ENCODE data around the gene PHYHIPL. TPM values are rescaled to one million over a fixed set of nuclear protein-coding genes. Genes with fewer than 3 reads are reported as not detected.

PHYHIPL gene
- total RNA-seq, 1 donor from 2014 or later = 0.69 TPM

DNA sequence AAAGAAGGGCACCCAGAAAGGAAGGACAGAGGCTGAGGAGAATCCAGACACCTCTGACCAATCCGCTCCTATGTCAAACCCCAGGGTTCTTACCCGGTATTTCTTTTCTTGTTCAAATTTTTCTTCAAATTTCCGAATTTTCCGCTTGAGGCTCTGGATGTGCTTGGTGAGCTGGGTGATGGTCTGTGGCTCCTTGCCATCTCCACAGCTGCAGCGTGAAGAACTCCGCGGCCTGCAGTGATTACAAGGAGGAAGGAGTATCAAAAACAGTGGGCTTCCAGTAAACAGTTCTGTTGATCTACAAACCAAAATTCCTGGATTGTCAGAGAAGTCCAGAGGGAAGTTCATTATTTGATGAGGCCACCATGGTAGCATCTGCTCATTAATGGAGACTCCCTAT, 92.0 kb downstream of the PHYHIPL start:
- Mint-ChIP-seq H3K27ac (ENCODE audit: unreplicated experiment) (no peak overlapping the region), H3K27me3 (ENCODE audit: unreplicated experiment) (no peaks in the 10 kb centered on the region), H3K4me1 (ENCODE audit: unreplicated experiment) (peaks cover 24% of the 10 kb centered on the region), H3K4me3 (ENCODE audit: unreplicated experiment) (no peak overlapping the region), H3K9me3 (ENCODE audit: unreplicated experiment) (no peaks in the 10 kb centered on the region), H3K36me3 (ENCODE audit: low read depth, unreplicated experiment) (peaks cover 38% of the 10 kb centered on the region)
- TF ChIP-seq, protein P1, sequence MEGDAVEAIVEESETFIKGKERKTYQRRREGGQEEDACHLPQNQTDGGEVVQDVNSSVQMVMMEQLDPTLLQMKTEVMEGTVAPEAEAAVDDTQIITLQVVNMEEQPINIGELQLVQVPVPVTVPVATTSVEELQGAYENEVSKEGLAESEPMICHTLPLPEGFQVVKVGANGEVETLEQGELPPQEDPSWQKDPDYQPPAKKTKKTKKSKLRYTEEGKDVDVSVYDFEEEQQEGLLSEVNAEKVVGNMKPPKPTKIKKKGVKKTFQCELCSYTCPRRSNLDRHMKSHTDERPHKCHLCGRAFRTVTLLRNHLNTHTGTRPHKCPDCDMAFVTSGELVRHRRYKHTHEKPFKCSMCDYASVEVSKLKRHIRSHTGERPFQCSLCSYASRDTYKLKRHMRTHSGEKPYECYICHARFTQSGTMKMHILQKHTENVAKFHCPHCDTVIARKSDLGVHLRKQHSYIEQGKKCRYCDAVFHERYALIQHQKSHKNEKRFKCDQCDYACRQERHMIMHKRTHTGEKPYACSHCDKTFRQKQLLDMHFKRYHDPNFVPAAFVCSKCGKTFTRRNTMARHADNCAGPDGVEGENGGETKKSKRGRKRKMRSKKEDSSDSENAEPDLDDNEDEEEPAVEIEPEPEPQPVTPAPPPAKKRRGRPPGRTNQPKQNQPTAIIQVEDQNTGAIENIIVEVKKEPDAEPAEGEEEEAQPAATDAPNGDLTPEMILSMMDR (IDR thresholded peaks at IDR 0.05; ENCODE audit: unreplicated experiment) = no peak
- DNase-seq (ENCODE audit: low spot score) = no peak

DNA sequence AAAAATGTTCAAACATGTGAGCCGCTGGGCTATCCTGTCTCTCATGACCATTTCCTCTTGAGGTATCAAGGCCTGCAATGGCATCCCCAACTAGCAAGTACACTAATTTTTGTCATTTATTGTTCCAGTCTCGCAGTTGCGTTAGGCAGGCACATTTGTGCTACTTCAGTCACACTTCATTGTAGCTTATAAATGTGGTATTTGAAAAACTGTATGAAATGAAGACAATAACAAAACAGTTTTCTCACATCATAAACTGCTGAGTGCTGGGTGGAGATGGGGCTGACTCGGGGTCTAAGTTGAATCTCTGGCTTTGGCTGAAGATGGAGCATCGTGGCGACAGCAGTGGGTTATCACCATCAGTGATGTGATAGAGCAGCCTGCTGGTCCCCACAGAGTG, 93.2 kb downstream of the PHYHIPL start:
- H3K27me3 Mint-ChIP-seq (ENCODE audit: unreplicated experiment) = no peaks in the 10 kb centered on the region
- peaks cover 32% of the 10 kb centered on the region for H3K36me3 Mint-ChIP-seq (ENCODE audit: low read depth, unreplicated experiment)
- H3K4me1 Mint-ChIP-seq (ENCODE audit: unreplicated experiment) = peaks cover 24% of the 10 kb centered on the region
- H3K27ac Mint-ChIP-seq (ENCODE audit: unreplicated experiment) = no peak overlapping the region
- TF ChIP-seq, protein P1 (IDR thresholded peaks at IDR 0.05; ENCODE audit: unreplicated experiment) = no peak
- no peak for DNase-seq (ENCODE audit: low spot score)
- no peaks in the 10 kb centered on the region for H3K9me3 Mint-ChIP-seq (ENCODE audit: unreplicated experiment)
- no peak overlapping the region for H3K4me3 Mint-ChIP-seq (ENCODE audit: unreplicated experiment)

DNA sequence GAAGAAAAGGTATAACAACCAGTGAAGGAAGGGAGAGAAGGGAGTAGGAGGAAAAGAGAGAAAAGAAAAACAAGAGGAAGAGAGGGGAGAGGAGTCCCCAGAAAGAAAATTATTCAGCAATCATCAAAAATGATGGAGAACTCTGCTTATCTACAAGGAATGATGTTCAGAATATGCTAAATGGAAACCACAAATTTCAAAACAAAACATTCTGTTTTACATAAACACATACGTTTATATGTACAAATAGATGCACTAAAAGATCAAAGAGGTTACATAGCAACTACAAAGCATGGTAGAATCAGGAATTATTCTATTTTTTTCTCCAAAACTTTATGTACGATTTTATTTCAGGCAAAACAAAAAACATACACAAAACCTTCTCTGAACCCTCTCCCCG, 94.0 kb downstream of the PHYHIPL start:
- H3K27ac Mint-ChIP-seq (ENCODE audit: unreplicated experiment) = no peak overlapping the region
- no peak overlapping the region for H3K4me3 Mint-ChIP-seq (ENCODE audit: unreplicated experiment)

DNA sequence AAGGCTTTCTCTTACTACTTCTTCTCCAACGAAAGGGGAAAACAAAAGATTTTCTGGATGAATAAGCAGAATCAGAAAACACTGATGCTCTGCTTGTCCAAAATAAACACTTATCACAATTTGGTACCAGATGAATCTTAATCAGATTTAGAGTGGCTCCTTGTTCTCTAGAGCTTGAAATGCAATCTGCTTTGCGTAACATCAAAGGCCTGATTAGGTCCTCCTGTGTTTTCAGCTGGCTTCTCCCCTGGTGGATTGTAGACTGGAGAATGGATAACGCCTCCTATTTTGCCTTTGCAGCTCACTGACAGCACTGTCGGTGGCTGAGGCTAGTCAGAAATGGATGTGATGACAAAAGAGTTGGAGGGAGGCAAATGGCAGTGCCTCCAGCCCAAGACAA, 94.7 kb downstream of the PHYHIPL start:
- Mint-ChIP-seq H3K4me3 (ENCODE audit: unreplicated experiment) (no peak overlapping the region), H3K4me1 (ENCODE audit: unreplicated experiment) (peaks cover 15% of the 10 kb centered on the region), H3K27me3 (ENCODE audit: unreplicated experiment) (no peaks in the 10 kb centered on the region), H3K27ac (ENCODE audit: unreplicated experiment) (no peak overlapping the region), H3K9me3 (ENCODE audit: unreplicated experiment) (no peaks in the 10 kb centered on the region), H3K36me3 (ENCODE audit: low read depth, unreplicated experiment) (peaks cover 31% of the 10 kb centered on the region)
- TF ChIP-seq, protein P1 (IDR thresholded peaks at IDR 0.05; ENCODE audit: unreplicated experiment) = no peak
- no peak for DNase-seq (ENCODE audit: low spot score)

More for the DNA sequence above, 94.0 kb downstream of the PHYHIPL start:
- H3K36me3 Mint-ChIP-seq (ENCODE audit: low read depth, unreplicated experiment) = peaks cover 31% of the 10 kb centered on the region
- TF ChIP-seq, protein P1 (IDR thresholded peaks at IDR 0.05; ENCODE audit: unreplicated experiment) = no peak
- peaks cover 21% of the 10 kb centered on the region for H3K4me1 Mint-ChIP-seq (ENCODE audit: unreplicated experiment)
- H3K27me3 Mint-ChIP-seq (ENCODE audit: unreplicated experiment) = no peaks in the 10 kb centered on the region
- no peak for DNase-seq (ENCODE audit: low spot score)
- H3K9me3 Mint-ChIP-seq (ENCODE audit: unreplicated experiment) = no peaks in the 10 kb centered on the region

DNA sequence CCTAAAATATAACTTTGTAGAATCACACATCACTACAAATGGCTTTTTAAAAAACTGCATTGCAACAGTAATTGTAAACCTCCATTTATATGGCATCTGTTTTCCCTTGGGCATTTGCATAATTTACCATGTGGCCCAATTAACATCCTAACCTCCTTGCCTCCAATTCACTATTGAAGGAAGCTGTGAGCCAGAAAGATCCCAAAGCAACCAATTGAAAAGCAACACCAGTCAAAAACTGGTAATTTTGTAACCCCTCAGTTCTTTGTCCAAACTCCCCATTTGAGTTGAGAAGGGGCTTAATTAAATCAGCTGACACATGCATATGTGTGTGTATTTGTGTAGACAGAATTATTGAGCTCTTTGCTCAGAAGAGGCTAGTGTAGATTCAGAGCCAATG, 95.6 kb downstream of the PHYHIPL start:
- TF ChIP-seq, protein P1 (IDR thresholded peaks at IDR 0.05; ENCODE audit: unreplicated experiment) = no peak
- Mint-ChIP-seq H3K27ac (ENCODE audit: unreplicated experiment) (no peak overlapping the region), H3K4me3 (ENCODE audit: unreplicated experiment) (no peak overlapping the region), H3K27me3 (ENCODE audit: unreplicated experiment) (no peaks in the 10 kb centered on the region), H3K36me3 (ENCODE audit: low read depth, unreplicated experiment) (peaks cover 31% of the 10 kb centered on the region), H3K4me1 (ENCODE audit: unreplicated experiment) (peaks cover 6% of the 10 kb centered on the region), H3K9me3 (ENCODE audit: unreplicated experiment) (no peaks in the 10 kb centered on the region)
- no peak for DNase-seq (ENCODE audit: low spot score)
